Inferior parietal cortex (tissue), 1 donor: ENCODE results near the gene RGS14.
A peak's percentile ranks its signal among the peaks of the same experiment; 100 is the strongest.

Source experiments
- DNase-seq: peaks from one replicate; pipeline ENCODE4 v3.0.0-alpha.2; 2016; ENCODE audit errors: extremely low spot score

The RGS14 gene, protein sequence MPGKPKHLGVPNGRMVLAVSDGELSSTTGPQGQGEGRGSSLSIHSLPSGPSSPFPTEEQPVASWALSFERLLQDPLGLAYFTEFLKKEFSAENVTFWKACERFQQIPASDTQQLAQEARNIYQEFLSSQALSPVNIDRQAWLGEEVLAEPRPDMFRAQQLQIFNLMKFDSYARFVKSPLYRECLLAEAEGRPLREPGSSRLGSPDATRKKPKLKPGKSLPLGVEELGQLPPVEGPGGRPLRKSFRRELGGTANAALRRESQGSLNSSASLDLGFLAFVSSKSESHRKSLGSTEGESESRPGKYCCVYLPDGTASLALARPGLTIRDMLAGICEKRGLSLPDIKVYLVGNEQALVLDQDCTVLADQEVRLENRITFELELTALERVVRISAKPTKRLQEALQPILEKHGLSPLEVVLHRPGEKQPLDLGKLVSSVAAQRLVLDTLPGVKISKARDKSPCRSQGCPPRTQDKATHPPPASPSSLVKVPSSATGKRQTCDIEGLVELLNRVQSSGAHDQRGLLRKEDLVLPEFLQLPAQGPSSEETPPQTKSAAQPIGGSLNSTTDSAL

DNA sequence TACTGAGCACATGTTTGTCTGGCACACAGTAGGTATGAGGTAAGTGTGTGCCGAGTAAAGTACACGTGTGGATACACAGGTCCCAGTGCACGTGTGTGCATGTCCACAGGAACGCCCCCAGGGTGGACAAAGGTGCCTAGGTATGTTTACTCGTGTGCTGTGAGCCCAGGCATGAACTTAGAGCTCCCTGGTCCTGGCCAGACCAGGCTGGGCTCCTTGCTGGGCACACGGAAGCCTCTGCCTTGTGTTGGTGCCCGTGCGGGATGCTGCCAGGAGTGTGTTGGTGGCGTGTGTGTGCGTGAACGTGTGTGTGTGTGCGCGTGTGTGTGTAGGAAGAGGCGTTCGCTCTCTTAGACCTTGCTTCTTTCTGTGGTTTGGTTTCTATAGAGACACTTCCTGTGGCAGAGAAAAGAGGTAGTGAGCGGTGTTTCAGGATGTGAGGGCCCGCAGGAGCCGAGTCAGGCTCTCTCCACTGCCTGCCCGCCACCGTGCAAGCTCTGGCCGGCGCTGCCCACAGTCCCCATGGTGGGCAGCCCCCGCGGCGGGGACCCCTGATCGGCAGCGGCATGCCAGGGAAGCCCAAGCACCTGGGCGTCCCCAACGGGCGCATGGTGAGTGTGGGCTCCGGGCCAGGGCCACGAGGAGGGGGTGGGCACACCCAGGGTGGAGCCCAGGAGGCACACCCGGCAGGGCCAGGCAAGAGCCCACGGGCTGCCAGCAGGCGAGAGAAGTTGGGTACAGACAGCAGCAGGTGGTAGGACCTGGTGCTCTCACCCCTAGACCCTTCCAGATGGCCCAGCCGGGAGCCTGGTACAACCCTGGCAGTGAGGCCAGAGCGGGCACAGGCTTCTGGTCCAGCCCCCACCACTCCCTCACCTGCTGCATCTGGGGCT is at the start of gene RGS14:
RGS14 (plus strand) TSS at position 466 of the 893 bp plus-strand sequence; CDS start at position 567, 101 bp downstream.
- DNase-seq = no peak

DNA sequence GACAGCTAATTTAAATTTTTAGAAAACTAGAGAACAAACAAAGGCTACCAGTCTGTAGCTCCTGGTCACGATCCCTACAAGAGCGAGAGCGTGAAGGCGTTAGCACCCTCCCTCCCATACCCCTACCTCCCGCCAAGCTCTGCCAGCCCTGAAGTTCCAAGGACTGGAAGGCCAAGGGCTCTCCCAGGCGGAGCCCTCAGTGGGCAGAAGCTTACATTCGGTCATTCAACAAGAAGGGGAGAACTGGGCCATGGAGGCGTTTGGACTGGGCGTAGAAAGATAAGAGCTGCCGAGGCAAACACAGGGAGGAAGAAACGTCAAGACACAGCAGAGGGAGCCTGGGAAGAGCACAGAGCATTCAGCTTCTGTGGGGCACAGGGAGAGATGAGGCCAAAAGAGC is 49.0 kb upstream of the RGS14 start:
- DNase-seq = no peak

DNA sequence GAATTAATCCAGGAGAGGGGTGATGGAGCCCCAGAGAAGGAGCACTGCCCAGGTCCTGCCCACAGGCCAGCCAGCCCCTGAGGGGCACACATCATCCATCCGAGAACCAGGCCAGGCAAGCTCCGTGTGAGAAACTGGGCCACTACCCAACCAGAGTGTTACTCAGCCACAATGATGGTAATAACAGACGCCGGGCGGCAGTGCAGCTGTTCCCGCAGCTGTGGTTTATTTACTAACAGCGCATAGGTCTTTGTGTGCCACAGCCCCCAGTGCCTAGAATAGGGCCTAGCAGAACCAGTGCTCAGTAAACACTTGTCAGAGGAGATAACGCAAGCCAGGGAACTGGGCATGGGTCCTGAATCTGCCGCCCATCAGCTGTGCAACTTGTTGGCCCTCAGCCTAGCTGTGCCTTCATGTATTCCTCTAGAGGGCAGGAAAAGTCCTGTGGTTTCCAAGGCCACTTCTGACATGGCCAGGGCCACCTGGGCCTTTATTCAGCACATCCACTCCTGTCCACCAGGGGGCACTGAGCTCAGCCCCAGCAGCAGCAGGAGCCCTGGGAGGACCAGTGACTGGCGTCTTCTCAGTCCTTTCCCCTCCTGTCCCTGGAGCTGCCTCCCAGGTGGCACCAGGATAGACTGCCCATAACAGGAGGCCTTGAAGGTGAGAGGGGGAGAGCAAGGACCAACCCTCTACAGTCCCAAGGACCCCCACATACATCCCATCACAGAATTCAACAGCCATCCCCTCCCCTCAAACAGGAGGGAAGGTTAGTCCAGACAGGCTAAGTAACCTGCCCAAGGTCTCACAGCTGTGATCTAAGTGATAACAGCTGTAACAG is 48.2 kb upstream of the RGS14 start:
- peak; percentile 54 for DNase-seq

DNA sequence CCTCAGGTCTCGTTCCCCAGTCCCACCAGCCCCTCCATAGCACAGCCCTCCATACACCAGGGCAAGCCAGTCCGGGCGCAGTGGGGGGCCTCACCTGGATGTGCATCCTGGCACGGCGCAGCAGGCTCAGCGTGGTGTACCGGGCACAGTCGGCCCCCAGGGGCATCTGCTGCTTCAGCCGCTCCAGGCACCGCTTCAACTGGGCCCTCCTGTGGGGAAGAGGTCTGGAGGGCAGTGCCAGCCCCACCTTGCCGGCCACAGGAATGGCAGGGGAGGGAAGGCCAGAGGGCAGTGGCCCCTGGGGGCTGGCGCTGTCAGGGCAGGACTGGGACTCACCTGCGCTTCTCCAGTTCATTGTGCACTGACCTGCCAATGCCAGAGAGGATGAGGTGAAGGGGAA is 47.4 kb upstream of the RGS14 start:
- DNase-seq = no peak

DNA sequence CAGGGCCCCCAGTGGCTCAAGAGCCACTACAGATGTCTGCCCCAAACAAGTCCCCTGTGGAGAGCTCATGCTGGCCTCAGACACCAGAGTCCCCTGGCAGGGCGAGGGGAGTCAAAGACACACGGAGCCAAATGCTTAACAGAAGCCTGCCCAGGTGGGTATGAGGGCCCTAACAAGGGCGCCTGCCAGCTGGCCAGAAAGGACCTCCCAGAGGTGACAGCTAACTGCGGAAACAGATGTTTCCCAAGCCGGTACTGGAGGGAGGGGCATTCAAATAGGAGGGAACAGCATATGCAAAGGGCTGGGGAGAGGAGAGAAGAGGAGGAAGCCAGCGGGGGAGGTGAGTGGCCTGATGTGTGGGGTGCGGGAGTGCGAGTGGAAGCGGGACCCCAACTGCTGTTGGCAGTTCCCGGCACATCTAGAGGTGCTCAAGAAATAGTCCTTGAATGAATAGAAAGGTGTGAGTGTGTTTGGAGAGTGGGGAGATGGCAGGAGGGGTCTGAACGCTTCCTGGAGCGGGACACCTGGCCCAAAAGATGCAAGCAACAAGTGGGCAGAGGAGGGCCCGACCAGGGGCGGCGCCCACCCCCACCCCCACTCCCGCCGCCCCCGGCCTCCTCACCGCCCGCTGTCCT is 46.9 kb upstream of the RGS14 start:
- DNase-seq = no peak

DNA sequence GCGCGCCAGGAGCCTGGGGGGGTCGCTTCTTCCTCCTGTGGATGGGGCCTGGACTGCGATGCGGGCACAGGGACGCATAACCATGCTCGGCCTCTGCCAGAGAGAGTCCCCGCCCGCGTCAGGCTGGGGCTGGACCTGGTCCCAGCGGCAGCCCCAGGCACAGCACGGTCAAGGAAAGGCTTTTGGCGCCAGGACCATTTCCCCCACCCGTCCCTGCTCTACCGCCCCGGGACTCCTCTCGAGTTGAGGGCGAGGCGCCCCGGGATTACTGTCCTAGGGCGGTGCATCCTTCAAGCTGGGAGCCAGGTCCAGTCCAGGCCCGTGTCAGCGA is 46.4 kb upstream of the RGS14 start:
- no peak for DNase-seq

DNA sequence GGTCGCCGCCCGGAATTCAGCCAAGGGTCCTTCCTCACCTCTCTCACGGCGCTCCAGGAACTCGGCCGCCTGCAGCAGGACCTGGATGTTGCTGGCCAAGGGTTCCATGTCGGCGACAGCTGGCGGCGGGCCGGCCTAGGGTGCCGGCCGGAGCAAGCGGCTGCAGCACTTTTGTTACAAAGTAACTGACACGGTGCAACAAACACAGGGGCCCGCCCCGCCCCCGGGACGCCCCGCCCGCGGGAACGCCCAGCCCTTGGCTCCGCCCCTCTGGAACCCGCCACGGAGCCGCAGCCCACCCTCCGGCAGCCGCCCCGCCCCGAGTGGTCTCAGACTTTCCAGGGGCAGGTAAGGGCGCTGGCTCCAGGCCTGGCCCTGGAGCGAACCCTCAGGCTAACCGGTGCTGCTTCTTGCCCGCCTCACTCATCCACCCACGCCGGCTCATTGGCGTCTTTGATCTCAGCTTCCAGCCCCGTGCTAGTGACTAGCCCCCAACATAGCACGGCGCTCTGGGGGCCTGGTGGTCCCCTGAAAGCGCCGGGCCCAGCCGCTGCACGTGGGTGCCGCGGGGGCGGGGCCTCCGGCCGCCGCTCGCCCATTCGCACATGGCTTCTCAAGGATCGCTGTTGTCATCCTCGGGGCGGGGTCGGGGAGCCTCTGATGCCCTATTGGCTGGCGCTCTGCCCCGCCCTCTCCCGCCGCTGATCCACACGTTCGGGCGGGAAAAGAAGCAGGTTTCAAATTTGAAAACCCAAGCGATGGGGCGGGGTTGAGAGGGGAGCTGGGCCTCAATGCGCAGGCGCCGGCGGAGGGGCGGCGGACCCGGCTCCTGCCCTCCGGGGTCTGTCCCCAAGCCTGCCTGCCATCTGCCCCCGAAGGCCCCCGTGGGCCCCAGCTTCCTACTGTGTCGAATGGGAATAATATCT is 45.7 kb upstream of the RGS14 start, which contains the start of gene MXD3:
MXD3 (minus strand) TSS at position 176 of the 926 bp plus-strand sequence; CDS start at position 108, 68 bp downstream.
- DNase-seq = peak; percentile 90

DNA sequence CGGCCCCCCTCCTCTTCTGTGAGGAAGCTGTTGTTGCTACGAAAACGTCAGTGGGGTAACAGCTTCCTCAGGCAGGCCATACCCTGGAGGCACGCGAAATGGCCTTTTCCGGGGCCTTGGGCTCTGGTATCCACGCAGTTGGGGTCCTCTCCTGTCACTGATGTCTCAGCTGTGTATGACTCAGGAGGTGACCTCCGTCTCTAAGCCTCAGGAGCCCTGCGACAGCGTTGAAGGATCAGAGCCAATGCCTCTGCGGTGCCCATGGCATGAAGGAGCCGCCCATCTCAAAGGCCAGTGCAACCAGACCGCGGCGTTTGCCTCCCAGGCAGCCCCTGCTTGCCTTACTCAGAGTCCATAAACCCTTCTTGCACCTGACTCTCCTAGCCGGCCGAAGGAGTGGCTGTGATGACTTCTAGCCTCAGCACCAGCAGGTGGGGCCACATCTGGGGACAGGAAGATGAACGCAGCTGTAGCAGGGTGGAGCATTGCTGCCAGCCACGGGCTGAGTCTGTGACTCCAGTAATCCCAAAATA is 45.0 kb upstream of the RGS14 start:
- DNase-seq = no peak

DNA sequence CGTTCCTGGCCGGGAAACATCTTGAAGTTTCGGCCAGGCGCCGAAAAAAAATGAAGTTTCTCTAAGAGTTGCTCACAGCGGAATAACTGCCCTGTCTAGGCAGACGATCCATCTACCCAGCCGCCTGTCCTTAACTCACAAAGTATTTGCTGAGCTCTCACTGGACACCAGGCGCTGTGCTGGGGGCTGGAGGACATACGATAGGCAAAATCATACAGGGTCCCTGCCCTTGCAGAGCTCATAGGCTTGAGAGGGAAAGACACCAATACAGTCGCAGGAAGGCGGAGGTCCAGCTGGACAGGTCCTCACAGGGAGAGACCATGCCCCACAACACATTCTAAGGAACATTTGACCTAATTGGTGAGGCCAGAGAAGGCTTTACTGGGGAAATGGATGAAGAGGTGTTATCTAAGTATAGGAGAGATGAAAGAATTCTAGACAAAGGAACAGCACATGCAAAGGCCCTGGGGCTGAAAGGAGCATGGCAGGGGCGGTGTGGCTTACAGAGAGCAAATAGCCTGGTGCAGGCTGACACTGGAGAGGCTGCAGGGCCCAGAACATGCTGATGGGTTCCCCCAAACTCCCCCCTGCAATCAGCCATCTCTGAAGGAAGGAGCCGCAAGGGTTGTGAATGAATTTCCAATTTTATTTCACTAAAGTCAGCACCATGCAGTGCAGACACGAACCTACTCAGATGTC is 44.0 kb upstream of the RGS14 start:
- DNase-seq = no peak

DNA sequence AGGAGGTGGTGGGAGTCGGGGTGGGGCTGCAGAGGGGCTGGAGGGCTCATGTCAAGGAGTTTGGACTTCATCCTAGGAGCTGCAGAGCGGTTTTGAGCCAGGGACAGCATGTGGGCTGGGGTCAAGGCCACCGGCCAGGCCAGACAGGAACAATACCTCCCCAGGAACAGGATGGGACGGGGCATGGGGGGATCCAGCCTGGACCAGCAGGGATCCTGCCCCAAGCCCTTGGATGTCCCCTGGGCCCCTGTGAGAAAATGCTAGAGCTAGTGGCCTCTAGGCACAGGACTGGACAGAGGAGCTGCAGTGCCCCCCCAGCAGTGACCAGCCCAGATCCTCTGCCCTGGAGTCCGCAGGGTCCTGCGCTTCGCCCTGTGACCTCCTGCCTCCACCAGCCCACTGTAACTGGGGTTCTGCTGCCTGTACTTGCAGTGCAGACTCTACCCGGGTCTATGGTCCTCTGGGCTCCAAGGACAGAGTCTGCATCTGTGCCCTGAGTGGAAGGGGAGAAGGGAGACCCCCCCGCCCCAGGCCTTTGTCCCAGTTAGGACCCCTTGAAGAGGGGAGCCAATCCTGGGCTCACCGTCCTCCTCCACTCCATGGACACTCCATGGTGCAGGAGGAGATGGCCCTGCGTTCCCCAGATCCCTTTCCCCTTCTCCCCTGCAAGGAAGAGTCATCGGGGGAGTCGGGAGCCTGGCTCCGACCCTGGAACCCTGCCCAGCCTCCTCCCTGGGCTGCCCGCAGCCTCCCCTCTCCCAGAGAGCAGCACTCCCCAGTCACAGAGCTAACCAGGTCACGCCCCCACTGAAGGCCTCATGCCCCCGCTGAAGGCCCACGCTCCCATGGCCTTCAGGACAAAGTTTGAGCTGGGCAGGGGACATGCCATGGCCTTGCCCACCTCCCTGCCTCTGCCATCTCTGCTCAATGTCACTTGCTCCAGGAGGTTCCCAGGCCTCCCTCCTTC is 43.1 kb upstream of the RGS14 start:
- DNase-seq = no peak

DNA sequence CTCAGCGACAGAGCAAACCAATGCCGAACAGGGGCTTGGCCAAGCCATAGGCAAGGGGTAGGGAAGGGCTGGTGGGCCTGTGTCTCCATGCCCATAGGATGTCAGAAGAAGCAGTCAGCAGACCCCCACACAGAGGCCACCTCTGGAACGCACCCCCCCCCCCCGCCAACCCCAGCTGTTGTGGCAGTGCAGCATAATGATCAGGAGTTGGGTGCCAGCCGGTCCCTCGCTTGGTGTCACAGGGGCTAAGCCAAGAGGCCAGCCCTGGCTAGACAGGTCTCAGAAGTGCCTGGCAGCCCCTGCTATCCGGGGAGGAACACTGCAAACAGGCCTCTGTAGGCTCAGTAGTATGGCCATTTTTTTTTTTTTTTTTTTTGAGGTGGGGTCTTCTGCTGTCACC is 42.3 kb upstream of the RGS14 start:
- DNase-seq = no peak

DNA sequence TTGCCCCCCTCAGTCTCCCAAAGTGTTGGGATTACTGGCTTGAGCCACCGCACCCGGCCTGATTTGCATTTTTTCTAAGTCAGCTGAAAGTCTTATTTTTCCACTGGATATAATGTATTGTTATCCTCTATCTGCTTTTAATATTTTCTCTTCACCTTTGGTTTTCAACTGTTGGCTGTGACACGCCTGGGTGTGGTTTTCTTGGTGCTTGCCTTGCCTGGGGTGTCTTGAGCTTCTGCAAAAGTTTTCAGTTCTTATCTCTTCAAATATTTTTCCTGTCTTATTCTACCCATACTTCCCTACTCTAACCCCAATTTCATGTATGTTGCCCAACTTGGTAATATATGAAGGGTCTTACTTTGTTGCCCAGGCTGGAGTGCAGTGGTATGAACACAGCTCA is 41.7 kb upstream of the RGS14 start:
- DNase-seq = no peak

DNA sequence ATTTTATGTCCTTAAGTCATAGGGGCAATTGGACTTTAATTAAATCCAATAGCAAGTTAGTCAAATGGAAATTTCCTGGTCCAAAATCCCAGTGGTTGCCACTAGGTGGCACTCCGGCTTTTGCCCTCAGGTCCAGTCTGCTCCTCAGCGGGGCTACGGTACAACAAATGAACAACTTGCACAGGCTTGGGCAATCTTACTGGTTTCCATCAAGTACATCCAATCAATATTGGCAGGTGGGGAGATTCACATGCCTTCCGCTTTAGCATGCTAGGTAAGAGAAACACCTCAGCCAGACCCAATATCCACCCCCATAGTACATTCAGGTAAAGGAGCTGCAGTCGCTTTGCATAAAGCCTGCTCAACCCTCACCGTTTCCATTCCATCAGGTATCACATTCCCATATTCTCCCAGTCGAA is 39.8 kb upstream of the RGS14 start:
- peak; percentile 88 for DNase-seq

DNA sequence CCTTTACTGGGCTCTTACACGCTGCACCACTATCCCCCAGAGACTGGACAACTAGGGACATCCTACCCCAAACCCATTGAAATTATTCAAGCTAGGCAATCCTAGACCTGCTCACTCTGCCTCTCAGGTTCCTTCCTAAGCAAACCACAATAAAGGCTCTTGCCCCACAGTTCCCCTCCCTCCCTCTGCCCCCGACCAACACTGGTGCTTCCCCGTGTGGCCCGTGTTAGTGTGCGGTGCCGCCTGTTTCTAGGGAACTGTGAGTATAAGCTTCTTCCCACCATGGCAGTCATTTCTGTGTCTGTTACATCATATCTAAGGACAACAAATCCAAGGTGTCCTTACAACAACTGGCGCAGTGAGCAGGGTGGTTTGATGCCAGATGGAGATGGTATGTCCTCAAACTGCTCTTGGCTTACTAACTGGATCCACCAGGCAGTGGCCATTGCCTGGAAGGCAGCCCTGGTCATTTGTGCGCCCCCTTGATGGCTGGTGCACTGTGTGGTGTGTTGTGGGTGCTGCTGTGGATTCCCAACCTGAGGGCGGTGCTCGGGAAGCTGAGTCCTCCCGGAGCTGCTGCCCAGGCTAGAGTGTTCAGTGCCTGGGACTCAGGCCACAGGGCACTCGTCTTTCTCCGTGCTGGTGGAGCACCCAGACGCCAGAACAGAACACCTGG is 37.7 kb upstream of the RGS14 start:
- no peak for DNase-seq

DNA sequence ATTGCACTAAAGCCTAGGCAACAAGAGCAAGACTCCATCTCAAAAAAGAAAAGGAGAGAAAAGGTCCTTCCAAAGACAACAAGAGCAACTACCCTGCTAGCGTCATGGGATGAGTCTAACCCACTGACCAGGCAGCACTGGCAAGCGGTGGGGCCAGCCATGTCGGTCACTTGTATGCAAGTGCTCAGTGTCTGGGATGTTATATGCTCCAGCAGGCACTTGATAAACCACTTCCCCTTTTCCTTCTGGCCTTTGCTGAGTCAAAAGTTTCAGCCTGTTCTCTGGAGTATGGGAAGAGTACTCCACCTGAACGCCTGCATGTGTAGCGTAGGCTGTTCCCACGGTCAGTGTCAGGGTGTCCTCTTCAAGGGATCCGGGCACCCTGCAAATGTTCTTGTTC is 36.8 kb upstream of the RGS14 start:
- DNase-seq = no peak

DNA sequence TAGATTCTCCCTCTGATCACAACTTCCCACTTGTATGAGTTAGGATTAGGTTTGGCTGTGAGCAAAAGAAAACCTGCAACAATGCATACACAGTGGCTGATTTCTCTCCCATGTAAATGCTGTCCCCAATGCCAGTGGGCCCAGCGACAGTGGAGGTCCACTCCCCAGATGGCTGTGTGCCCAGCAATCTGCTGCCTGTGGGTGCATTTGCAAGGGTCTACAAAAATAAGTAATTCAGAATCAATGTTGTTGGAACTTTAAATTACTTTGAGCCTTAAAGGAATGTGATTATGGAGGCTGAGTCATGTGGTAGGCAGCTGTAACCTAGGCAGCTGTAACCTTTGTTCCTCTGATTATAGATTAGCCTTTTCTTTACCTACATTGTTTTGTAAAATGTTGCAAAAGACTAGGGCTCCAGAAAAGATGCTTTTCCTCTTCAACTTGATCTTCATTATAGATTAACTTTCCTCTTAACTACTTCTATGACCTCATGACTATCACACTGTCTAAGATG is 31.8 kb upstream of the RGS14 start:
- no peak for DNase-seq
